ENCODE measurements around the gene PHF1.
A peak's percentile ranks its signal among the peaks of the same experiment; 100 is the strongest.
"Not testable (repeated sequence)": the region's sequence is repeated elsewhere in the genome, so short reads cannot be mapped to it uniquely, and the experiment has no call there.

Gene PHF1

GRCh38 chr6:33410711-33411631, at the start of gene PHF1:
Gene PHF1 (plus strand): TSS chr6:33411014. CDS start chr6:33412264, 1,250 bp downstream.
- peak within 1 kb of the TSS; percentile 80 for H3K4me3 ChIP-seq (ENCODE audit: low read length)
- TF ChIP-seq ZNF274 (IDR thresholded peaks at IDR 0.05; ENCODE audit: low read depth, low read length) = no peak

DNA sequence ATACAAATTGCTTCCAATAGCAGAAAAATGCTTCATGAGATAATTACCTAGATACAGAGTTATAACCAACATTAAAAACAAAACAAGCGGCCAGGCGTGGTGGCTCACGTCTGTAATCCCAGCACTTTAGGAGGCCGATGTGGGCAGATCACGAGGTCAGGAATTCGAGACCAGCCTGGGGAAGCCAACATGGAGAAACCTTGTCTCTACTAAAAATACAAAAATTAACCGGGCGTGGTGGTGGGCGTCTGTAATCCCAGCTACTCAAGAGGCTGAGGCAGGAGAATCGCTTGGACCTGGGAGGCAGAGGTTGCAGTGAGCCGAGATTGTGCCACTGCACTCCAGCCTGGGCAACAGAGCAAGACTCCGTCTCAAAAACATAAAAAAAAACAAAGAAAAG, 47.3 kb upstream of the PHF1 start:
- H3K4me3 ChIP-seq (ENCODE audit: low read length) = not testable (repeated sequence)

GRCh38 chr6:33364475-33365205, 46.2 kb upstream of the PHF1 start:
- not testable (repeated sequence) for H3K4me3 ChIP-seq (ENCODE audit: low read length)

- not testable (repeated sequence) for H3K4me3 ChIP-seq (ENCODE audit: low read length)
These were observed 45.4 kb upstream of the PHF1 start for GRCh38 chr6:33365206-33365971.

DNA sequence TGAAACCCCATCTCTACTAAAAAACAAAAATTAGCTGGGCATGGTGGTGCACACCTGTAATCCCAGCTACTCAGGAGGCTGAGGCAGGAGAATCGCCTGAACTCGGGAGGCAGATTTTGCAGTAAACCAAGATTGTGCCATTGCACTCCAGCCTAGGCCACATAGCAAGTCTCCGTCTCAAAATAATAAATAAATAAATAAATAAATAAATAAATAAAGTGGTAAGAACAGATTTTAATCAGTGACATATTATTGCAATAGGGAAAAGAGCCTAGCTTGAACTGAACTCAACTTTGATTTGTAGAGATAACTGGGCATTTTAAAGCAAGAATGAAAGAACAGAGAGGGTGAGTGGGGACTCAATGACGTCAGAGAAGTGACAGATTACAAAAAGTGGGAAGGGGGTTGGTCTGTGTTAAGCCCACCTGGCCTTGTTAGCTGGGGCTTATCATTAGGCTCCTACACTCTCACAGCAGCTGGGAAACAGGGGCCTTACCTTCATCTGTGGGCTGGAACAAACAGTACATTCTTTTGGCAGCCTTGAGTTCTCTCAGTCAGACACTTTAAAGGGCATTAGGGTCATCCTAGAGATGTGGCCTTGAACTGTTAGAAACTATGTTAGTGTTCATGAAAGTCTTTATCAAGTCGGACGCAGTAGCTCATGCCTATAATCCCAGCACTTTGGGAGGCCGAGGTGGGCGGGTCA, 43.7 kb upstream of the PHF1 start:
- no peak for TF ChIP-seq ZNF274 (IDR thresholded peaks at IDR 0.05; ENCODE audit: low read depth, low read length)
- H3K4me3 ChIP-seq (ENCODE audit: low read length) = no peak overlapping the region

- H3K4me3 ChIP-seq (ENCODE audit: low read length) = not testable (repeated sequence)
These were observed 43.1 kb upstream of the PHF1 start for GRCh38 chr6:33367715-33368025.

DNA sequence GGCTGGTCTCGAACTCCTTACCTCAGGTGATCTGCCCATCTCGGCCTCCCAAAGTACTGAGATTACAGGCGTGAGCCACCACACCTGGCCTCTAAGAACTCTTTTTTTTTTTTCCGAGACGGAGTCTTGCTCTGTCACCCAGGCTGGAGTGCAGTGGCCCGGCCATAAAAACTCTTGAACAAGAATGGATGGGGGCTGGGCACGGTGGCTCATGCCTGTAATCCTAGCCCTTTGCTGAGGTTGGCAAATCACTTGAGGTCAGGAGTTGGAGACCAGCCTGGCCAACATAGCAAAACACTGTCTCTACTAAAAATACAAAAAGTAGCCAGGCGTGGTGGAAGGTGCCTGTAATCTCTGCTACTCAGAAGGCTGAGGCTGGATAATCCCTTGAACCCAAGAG, 38.9 kb upstream of the PHF1 start:
- not testable (repeated sequence) for H3K4me3 ChIP-seq (ENCODE audit: low read length)

- no peak for TF ChIP-seq ZNF274 (IDR thresholded peaks at IDR 0.05; ENCODE audit: low read depth, low read length)
- no peak overlapping the region for H3K4me3 ChIP-seq (ENCODE audit: low read length)
These were observed 38.2 kb upstream of the PHF1 start for GRCh38 chr6:33372526-33373123.

DNA sequence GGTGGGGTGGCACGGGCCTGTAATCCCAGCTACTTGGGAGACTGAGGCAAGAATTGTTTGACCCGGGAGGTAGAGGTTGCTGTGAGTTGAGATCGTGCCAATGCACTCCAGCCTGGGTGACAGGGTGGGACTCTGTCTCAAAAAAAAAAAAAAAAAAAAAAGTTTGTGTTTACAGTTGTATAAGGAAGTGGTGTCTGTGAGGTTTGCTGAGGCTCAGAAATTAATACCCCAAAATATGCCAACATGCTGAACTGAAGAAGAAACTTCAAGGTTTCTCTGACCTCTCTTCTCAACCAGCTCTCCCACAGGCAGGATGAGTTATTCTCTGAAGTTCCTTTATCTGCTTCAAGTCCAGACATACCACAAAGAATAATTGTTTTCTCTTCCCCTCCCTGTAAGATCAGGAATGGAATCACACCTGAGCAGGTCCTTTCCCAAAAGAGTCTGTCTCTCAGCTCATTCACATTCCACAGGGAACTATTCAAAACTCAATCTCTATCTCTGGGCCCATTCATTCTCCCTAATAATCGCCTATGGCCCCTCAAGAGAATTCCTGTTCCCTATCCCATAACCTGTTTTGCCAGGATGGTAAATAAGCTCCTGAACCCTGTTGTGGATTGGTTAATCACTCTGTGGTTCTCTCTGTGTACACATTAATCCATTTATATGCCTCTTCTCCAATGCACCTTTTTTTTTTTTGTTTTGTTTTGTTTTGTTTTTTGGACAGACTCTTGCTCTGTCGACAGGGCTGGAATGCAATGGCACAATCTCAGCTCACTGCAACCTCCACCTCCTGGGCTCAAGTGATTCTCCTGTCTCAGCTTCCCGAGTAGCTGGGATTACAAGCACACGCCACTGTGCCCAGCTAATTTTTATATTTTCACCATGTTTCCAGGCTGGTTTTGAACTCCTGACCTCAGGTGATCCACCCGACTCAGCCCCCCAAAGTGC, 36.6 kb upstream of the PHF1 start:
- H3K4me3 ChIP-seq (ENCODE audit: low read length) = no peak overlapping the region
- no peak for TF ChIP-seq ZNF274 (IDR thresholded peaks at IDR 0.05; ENCODE audit: low read depth, low read length)

DNA sequence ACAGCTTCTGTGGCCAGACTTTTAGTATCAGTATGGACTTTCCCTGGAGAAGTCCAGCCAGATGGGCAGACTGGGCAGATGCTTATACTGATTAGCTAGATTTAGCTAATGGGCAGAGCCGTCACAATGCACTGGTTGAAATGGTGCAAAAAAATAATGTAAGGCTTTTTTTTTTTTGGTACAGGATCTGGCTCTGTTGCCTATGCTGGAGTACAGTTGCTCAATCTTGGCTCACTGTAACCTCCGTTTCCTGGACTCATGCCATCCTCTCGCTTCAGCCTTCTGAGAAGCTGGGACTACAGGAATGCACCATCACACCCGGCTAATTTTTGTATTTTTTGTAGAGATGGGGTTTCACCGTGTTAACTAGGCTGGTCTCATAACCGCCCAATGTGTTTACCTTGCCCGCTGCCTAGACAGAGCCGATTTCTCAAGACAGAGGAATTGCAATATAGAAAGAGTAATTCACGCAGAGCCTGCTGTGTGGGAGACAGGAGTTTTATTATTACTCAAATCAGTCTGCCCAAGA, 35.6 kb upstream of the PHF1 start:
- TF ChIP-seq ZNF274 (IDR thresholded peaks at IDR 0.05; ENCODE audit: low read depth, low read length) = no peak
- H3K4me3 ChIP-seq (ENCODE audit: low read length) = no peak overlapping the region

DNA sequence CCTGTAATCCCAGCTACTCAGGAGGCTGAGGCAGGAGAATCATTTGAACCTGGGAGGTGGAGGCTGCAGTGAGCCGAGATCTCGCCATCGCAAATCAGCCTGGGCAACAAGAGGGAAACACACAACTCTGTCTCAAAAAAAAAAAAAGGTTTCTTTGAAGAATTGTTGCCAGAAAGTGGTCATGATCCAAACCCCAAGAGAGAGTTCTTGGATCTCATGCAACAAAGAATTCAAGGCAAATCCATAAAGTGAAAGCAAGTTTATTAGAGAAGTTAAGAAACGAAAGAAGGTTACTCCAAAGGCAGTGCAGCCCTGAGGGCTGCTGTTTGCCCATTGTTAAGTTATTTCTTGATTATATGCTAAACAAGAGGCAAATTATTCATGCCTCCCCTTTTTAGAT, 33.6 kb upstream of the PHF1 start:
- TF ChIP-seq ZNF274 (IDR thresholded peaks at IDR 0.05; ENCODE audit: low read depth, low read length) = no peak

GRCh38 chr6:33379184-33379583, 31.6 kb upstream of the PHF1 start:
- not testable (repeated sequence) for H3K4me3 ChIP-seq (ENCODE audit: low read length)

More for the DNA sequence above, 33.6 kb upstream of the PHF1 start:
- H3K4me3 ChIP-seq (ENCODE audit: low read length) = no peak overlapping the region

Data from GM08714 (cell line).